Osteoblast (primary cell): Measurements from ENCODE around the gene DAPK1. TPM values are rescaled to one million over a fixed set of nuclear protein-coding genes. Genes with fewer than 3 reads are reported as not detected.

ENCODE experiments used
- DNase-seq: peaks from one replicate; pipeline ENCODE4 v3.0.0; 2011; ENCODE audit warnings: low spot score, mixed read lengths; ENCODE audit not compliant: insufficient read length; ENCODE audit errors: missing footprints
- H2AFZ ChIP-seq: 2 replicates; pipeline ENCODE4 v1.6.0; 2011; ENCODE audit warnings: mild to moderate bottlenecking, low read length
- H3K27ac ChIP-seq: 2 replicates; pipeline ENCODE4 v1.5.1; 2011; ENCODE audit warnings: mild to moderate bottlenecking, low read depth, low read length, moderate library complexity
- H3K27me3 ChIP-seq: 2 replicates; pipeline ENCODE4 v1.6.0; 2012; ENCODE audit warnings: mild to moderate bottlenecking, control low read depth, inconsistent platforms, low read length, moderate library complexity; ENCODE audit not compliant: insufficient read depth
- H3K36me3 ChIP-seq: 2 replicates; pipeline ENCODE4 v1.5.1; 2011; ENCODE audit warnings: mild to moderate bottlenecking, low read length, control low read depth, moderate library complexity; ENCODE audit not compliant: insufficient read depth
- H3K4me1 ChIP-seq: 2 replicates; pipeline ENCODE4 v1.5.1; 2011; ENCODE audit warnings: mild to moderate bottlenecking, low read length, control low read depth, moderate library complexity; ENCODE audit not compliant: insufficient read depth
- H3K4me2 ChIP-seq: 2 replicates; pipeline ENCODE4 v1.6.0; 2011; ENCODE audit warnings: mild to moderate bottlenecking, low read length; ENCODE audit not compliant: insufficient read depth
- H3K4me3 ChIP-seq: fragments of 200-600 bp; sonication (generic); 3 replicates; pipeline ENCODE4 v1.5.1; 2012; ENCODE audit warnings: mild to moderate bottlenecking, low read length, inconsistent platforms; ENCODE audit not compliant: insufficient read depth
- H3K79me2 ChIP-seq: 2 replicates; pipeline ENCODE4 v1.6.0; 2012; ENCODE audit warnings: mild to moderate bottlenecking, low read length, control low read depth, inconsistent platforms; ENCODE audit not compliant: insufficient read depth
- H3K9me3 ChIP-seq: 2 replicates; pipeline ENCODE4 v1.5.1; 2011; ENCODE audit warnings: low read depth, low read length, control low read depth
- H4K20me1 ChIP-seq: 2 replicates; pipeline ENCODE4 v1.6.0; 2012; ENCODE audit warnings: mild to moderate bottlenecking, low read length, control low read depth; ENCODE audit not compliant: insufficient read depth
- total RNA-seq: library from RNA; depleted of rRNA; stranded (reverse); fragments of >200 nt; gene quantifications from 2 replicates; pipeline ENCODE4 v1.2.3, GENCODE V29; 2012
- TF ChIP-seq, protein P1 (sequence below): IDR thresholded peaks from 2 replicates; pipeline ENCODE4 v1.5.1; 2011; ENCODE audit warnings: mild to moderate bottlenecking, low read depth, low read length, moderate library complexity; ENCODE audit errors: extremely low read depth

Gene DAPK1
- total RNA-seq, 1 donor, result 55.4 TPM

DNA sequence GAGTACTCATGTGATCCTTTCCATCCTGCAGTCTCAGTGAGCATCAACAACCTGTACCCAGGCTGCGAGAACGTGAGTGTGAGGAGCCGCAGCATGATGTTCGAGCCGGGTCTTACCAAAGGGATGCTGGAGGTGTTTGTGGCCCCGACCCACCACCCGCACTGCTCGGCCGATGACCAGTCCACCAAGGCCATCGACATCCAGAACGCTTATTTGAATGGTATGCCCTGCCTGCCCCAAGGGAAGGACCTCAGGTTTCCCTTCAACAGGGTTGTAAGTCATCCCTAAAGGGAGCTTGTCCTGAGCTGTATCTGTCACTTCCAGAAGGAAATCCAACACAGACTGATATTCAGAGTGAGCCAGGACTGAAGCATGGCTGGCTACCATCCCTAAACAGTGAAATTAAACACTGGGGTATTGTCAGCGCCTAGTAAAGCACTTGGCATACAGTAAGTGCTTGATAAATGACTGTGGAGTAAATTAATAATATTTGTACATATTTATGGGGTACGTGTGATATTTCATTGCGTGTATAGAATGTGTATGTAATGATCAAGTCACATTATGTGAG is 188.9 kb downstream of the DAPK1 start:
- no peak overlapping the region for H2AFZ ChIP-seq
- TF ChIP-seq, protein P1, sequence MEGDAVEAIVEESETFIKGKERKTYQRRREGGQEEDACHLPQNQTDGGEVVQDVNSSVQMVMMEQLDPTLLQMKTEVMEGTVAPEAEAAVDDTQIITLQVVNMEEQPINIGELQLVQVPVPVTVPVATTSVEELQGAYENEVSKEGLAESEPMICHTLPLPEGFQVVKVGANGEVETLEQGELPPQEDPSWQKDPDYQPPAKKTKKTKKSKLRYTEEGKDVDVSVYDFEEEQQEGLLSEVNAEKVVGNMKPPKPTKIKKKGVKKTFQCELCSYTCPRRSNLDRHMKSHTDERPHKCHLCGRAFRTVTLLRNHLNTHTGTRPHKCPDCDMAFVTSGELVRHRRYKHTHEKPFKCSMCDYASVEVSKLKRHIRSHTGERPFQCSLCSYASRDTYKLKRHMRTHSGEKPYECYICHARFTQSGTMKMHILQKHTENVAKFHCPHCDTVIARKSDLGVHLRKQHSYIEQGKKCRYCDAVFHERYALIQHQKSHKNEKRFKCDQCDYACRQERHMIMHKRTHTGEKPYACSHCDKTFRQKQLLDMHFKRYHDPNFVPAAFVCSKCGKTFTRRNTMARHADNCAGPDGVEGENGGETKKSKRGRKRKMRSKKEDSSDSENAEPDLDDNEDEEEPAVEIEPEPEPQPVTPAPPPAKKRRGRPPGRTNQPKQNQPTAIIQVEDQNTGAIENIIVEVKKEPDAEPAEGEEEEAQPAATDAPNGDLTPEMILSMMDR, result no peak
- no peaks in the 10 kb centered on the region for H3K27me3 ChIP-seq
- DNase-seq, result no peak
- H3K27ac ChIP-seq, result peak overlapping the region; percentile 24
- no peaks in the 10 kb centered on the region for H4K20me1 ChIP-seq
- no peaks in the 10 kb centered on the region for H3K9me3 ChIP-seq
- no peak overlapping the region for H3K4me3 ChIP-seq
- peaks cover 17% of the 10 kb centered on the region for H3K4me1 ChIP-seq
- H3K36me3 ChIP-seq, result no peaks in the 10 kb centered on the region
- no peaks in the 10 kb centered on the region for H3K79me2 ChIP-seq
- H3K4me2 ChIP-seq, result no peak overlapping the region

DNA sequence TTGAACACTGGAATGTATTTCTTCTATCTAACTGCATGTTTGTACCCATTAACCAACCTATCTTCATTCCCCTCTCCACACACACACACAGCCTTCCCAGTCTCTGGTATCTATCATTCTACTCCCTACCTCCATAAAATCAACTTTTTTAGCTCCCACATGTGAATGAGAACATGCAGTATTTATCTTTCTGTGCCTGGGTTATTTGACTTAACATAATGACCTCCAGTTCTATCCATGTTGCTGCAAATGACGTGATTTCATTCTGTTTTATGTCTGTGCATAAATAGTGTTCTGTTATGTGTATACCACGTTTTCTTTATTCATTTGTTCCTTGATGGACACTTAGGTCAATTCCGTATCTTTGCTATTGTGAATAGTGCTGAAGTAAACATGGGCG is 189.5 kb downstream of the DAPK1 start:
- Histone ChIP-seq H3K4me2 (no peak overlapping the region), H3K36me3 (no peaks in the 10 kb centered on the region), H3K79me2 (no peaks in the 10 kb centered on the region), H3K27me3 (no peaks in the 10 kb centered on the region), H3K4me3 (no peak overlapping the region), H3K9me3 (no peaks in the 10 kb centered on the region), H3K4me1 (peaks cover 17% of the 10 kb centered on the region), H3K27ac (no peak overlapping the region), H2AFZ (no peak overlapping the region), H4K20me1 (no peaks in the 10 kb centered on the region)
- DNase-seq, result no peak
- TF ChIP-seq, protein P1, result no peak

DNA sequence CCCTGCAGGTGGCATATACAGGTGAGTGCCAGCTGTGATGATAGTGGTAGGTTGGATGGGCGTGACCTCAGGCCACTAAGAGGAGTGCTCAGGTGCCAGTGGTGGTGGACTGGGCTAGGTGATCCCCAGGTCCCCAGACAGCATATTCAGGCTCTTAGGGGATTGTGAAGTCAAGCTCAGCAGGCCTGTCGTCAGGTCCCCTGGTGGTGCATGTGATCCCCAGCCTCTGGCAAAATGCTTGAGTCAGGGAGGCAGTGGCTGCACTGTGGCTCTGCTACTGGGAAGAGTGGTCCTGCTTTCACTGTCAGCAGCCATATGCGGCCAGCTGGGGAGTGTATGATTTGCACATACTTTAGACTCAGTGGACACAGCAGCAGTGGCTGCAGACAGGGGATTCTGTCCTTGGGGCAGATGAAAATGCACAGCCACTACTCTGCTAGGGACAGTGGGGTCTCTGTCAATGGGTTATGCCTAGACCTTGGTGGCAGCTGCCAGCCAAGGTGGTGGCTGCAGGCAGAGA is 196.6 kb downstream of the DAPK1 start:
- TF ChIP-seq, protein P1, result no peak
- Histone ChIP-seq H3K79me2 (no peaks in the 10 kb centered on the region), H3K27ac (no peak overlapping the region), H4K20me1 (no peaks in the 10 kb centered on the region), H2AFZ (no peak overlapping the region), H3K4me2 (no peak overlapping the region), H3K9me3 (no peaks in the 10 kb centered on the region), H3K4me1 (no peaks in the 10 kb centered on the region), H3K27me3 (no peaks in the 10 kb centered on the region), H3K4me3 (no peak overlapping the region), H3K36me3 (no peaks in the 10 kb centered on the region)
- DNase-seq, result no peak

DNA sequence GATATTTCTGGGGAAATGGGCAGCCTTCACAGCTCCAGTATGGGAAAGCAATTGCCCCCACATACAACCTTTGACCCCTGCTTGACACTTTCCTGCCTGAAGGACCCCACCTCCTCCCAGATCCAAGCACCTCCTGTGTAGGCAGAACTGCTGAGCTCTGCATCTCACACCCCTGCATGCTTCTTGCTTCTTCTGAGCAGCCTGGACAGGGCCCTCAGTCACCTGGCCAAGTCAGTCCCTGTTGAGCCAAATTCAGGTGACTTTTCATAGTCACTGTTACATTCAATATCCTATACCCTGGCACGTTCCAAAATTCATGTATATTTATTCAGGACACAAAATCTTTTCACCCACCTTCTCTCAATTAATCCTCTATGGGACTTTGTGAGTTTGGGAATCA is 197.9 kb downstream of the DAPK1 start:
- Histone ChIP-seq H3K27me3 (no peaks in the 10 kb centered on the region), H2AFZ (no peak overlapping the region), H3K27ac (no peak overlapping the region), H3K79me2 (no peaks in the 10 kb centered on the region), H3K36me3 (no peaks in the 10 kb centered on the region), H3K4me1 (no peaks in the 10 kb centered on the region), H4K20me1 (no peaks in the 10 kb centered on the region), H3K4me3 (no peak overlapping the region), H3K9me3 (no peaks in the 10 kb centered on the region), H3K4me2 (no peak overlapping the region)
- TF ChIP-seq, protein P1, result no peak
- no peak for DNase-seq
